ENCODE measurements around the gene DDX25.

DDX25 gene

DNA sequence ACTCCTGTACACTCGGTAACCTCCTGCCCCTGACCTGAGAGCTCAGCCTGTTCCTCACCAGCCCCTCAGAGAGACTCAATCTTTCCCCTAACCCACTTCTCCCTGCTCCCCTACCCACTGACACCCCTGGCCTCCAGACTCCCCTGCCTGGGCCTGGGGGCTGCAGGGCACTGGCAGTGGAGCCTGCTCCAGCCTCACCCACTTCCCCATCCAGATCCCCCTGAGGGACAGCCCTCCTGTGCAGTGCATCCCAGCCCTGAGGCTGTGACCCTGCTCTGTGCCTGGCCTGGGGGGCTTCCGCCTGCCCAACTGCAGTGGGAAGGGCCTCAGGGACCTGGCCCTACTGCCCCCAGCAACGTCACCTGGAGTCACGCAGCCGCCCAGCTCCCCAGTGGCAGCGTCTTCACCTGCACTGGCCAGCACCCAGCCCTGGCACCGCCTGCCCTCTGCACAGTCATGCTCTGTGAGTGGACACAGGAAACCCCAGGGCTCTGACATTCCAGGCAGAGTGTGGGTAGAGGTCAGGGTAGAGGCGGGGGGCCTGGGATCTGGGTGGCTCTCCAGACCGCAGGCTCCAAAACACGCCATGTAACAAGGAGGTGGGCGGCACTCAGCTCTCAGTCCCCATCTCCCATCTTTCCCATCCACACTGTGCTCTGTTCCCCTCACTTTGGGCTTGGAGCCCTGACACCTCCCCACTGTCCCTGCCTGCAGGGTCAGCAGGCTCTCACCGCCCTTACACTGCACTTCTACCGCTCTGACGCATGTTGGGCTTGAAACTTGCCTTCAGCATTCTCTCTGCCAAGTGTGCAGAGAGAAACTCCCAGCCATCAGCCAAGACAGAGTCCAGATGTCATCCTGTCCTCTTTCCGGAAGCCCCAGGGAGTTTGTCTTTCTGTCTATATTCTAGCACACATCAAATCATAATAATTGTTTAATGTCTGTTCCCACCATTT is 46.7 kb downstream of the DDX25 start:
- no peak for DNase-seq

DNA sequence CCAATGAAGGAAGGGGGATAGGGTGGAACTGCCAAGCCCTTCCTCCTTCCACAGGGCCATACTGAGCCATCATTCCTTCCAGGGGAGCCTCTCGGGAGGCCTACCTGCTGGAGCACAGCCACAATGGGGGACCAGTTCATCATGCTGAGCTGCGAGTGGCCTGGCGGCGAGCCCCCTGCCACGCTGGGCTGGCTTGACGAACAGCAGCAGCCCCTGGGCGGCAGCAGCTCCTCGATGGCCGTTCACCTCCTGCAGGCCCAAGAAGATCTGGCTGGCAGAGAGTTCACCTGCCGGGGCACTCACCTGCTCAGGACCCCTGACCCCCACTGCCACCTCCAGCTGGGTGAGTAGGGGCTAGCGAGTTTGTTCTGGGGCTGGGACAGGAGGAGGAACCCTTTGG is 47.4 kb downstream of the DDX25 start:
- no peak for DNase-seq

DNA sequence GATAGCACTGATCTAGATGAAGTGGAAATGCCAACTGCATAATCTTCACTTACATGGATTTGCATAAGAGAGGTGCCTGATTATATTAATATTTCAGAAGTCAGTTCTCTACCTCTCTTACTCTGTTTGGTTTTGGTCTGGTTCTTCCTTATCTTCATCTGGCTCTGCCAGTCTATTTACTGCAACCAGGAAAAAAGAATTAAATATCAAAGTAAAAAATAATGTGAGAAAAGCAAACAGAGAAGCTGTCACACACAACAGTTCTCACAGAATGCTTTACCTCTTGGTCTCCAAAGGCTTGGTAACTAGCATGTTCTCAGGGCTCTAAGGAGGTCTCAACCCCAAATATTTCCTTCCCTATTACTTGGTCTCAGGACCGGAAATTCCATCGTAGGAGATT is 48.3 kb downstream of the DDX25 start:
- no peak for DNase-seq

DNA sequence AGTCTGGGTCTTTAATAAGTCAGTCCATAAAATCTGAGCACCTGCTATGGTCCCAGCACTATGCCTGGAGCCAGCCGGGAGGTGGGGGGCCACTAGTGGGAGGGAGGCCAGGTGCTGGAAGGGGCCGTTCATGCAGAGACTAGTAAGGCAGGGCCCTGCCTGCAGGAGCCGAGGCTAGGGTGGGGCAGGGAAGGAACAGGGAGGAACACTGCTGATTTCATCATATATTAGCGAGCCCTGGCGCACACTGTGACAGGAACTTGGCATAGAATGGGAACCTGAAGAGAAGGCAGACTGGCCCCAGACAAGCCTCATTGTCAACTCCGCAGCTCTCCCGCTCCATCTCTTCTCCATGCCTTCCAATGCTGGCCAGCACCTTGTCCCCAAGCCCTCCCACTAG is 48.7 kb downstream of the DDX25 start:
- no peak for DNase-seq

DNA sequence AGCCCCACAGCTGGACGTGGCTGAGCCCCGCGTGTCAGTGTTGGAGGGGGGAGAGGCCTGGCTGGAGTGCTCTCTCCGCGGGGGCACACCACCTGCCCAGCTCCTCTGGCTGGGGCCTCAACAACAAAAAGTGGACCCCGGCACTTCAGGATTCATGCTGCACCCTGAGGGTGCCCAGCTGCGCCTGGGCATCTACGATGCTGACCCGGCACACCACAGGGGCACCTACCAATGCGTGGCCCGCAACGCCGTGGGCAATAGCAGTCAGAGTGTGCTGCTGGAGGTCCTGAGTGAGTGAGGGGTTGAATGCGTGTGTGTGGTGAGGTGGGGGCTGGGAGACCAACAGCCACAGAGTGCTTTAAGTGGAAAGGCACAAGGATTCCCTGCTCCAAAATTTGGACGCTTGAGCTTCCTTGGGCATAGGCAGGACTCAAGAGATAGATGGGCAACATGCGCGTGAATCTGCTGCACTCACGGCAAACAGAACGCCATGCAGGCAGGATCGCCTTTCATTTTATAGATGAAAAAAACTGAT is 49.2 kb downstream of the DDX25 start:
- no peak for DNase-seq

DNA sequence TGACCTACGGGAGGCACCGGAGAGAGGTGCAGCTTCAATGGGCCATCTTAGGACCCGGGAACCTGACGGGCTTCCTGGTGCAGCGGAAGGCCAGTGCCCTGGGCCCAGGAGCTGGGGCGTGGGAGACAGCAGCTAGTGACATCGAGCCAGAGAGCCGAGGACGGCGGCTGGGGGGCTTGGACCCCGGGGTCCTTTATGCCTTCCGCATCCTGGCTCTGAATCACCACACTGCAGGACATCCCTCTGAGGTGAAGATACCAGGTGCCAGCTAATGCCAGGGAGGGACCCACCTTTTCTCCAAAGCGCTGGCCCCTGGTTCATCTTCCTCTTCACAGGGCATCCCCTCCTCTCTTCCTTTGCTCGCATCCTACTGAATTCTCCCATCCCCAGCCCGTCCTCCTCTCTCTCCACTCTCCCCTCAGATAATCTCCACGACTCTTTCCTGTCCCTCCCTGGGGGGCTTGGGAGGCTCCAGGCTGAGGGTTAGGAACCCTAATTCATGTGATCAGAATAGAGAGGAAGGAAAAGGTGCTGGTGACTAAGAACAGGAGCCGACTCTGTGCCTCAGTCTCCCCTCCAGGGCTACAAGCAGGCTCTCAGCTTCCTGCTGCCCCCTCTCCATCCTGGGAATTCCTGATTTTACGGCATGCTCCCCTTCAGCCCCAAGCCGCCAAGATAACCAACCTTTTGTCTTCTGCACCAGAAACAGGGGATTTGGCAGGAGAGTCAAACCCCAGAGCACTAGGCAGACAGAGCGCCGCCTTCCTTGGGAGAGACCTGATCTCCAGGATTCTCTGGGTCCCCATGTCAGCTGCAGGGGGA is 50.0 kb downstream of the DDX25 start:
- DNase-seq: no peak

DNA sequence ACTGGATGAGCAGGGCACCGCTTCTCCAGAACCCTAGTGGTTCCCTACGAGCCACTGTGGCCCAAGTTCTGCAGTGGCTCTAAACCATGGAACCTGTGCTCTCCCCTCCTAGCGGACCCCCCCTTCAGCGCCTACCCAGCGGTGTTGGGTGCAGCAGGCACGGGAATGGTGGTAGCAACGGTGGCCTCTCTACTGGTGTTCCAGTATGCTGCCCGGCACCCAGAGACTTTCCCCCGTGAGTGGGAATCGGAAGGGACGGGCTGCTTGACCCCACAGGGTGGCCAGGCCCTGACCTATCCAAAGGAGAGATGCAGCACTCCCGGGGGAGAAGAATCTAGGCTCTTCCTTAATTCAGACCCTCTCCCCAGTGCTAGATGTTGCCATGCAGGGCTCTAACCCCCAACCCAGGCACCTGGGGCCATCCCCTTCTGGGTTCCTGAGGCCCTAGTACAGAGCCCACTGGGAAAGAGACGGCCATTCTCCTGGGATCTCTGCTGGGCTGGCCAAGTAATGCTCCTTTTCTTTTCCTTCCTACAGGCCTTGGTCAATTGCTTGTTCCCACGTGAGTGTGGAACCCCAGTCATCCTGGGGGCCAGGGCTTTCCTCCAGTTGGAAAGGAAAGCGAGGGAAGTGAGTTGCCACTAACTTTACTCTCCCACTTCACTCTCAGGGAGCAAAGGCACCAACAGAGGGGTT is 50.8 kb downstream of the DDX25 start:
- DNase-seq: no peak

DNA sequence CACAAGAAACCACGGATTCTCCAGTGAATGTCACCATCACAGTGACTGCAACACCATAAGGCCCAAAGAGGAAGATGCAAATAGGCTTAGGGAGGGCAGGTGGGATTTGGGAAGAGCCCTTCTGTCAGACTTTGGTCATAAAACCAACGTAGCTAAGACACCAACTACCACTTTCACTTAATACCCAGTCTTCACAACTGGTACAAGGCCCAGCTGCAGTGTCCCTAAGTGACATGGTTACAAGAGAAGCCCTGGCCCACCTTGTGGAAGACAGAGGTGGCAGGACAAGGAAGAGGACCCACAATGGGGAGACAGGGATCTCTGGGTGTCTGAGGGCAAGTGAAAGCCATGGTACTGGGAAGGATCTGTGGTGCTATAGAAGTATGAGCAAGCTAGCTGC is 51.5 kb downstream of the DDX25 start:
- no peak for DNase-seq

DNA sequence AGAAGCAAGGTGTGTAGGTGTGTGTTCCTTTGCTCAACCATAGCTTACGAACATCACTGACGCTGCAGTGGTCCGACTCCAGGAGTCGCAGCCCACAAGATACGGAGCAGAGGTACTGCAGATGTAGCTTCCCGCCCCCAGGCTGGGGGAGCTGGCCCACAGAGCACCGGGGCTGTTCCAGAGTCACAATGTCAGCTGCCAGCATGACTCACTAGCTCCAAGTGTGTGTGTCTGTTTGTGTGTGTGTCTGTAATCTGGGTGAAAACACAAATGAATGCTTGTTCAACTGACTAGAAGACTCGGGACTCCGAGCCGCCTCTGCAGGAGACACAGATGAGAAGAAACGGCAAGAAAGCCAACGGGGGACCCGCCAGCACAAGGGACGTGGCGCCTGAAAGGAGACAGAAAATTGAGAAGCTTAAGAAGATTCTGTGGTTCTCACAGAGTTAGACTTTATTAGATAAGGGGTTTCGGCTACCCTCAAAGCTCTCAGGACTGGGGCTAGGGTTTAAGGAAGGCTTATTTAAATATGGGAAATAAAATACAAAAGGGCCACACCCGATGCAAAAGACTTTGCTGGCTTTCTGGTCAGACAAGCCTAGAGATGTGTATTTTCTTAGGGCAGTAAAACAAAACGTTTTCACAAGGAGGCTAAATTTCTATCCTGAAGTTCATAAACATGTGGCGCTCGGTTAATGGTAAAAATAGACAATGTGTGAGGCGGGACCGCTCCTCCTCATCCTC is 52.3 kb downstream of the DDX25 start:
- no peak for DNase-seq

DNA sequence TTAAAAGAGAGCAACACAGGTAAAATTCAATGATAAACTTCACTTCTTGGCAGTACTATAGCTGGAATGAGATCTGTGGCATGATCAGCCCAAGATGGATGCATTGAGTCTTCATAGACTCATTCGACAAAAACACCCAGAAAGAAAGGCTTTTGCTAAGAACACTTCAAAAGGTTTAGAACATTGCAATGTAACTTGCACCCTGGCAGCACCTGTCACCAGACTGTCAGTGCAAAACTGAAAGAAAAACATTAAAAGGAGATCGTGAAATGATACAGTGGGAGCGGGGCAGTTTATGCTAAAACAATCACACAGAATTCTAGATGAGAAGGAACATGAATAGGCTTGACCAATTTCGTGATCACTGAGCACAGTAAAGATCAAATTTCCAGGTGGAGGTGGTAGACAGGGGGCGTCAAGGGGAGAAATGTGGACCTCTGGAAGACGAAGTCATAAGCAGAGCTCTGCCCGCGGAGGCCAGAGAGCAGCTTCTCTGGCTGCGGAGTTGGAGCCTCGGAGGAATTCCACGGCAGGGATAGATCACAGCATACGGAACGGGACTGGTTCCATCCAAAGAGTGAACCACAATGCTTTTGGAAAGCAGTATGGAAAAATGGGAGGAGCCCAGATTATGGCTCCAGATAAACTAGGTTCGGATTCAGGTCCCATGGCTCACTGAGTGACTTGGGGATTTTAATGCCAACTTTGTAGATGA is 53.5 kb downstream of the DDX25 start:
- no peak for DNase-seq

DNA sequence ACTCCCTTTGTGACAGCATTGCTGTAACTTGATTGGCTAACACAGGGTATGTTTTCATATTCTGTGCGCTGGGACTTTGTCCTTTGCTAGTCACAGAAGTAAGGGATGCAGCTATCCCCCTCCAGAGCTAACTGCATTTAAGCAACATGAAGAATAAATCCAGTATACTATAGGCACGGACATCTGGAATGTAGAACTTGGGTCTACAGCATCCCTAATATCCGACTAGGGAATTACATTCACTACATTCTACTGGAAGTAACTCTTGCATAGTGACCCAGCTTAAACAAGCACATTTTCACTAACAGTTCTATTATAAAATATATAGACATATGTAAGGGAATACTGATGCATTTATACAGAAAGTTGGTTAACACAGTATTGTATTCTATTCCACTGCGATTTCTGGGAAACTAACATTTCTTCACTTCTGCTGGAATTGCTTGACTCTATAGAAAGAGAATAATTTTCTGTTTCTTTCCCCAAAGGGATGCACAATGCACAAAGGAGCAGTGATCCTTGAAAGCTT is 54.6 kb downstream of the DDX25 start:
- no peak for DNase-seq

DNA sequence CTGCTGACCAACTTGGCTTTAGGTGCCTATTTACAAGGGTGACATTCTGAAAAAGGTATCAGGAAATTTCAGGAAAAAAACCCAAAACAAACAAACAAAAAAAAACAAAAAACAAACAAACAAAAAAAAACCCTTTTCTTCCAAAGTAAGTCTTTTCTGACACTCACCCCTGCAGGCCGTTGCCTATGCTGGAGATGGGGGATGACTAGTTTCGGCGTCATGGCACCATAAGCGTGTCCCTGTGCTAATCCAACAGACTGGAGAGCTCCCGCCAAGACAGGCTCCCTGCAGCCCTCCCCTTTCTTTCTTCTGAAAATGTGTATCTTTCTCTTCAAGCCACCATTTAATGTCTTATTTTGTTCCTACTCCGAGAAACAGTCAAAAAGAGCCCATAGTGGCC is 55.2 kb downstream of the DDX25 start:
- no peak for DNase-seq

DNA sequence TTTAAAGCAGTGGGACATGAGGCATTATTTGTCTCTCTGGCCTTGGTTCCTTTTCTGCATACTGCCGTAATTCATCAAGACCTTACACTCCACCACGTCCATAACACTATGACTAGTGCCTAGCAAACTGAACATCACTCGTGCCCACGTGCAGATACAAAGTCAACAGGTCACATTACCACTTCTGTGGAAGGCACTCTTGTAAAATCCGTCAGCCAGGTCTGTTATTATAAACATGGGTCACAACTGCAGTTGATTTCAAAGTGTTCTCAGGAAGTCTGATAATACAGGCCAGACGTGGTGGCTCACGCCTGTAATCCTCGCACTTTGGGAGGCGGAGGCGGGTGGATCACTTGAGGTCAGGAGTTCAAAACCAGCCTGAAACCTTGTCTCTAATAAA is 55.6 kb downstream of the DDX25 start:
- no peak for DNase-seq

DNA sequence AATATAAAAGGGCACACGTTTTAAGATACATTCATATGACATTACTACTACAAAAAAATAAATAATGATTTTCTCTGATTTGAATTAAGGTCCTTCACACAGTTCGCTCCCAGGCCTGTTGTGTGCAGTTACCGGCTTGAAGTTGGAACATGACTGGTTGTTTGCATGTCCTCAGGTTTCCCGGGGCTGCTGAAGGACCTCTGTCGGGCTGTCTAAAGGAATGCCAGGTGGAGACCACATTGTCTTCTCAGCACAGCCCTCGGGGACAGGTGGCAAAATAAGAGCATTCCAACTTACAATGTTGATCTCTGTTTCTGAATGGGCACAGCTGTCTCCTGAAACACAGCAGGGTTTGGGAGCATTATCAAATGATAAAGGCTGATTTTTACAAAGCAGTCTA is 56.5 kb downstream of the DDX25 start:
- DNase-seq: no peak

DNA sequence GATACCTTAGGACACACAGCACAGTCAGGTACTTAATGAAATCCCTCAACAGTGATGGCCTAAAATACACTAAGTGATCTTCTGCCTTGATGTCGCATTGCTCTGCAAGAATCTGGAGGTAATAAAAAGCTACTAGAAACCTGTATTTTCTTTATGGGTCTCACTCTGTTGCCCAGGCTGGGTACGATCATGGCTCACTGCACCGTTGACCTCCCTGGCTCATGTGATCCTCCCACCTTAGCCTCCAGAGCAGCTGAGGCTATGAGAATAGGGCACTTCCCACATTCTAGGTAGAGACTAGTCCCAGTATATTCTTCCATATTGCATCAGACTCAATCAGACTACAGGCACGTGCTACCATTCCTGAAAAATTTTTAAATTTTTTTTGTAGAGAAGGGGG is 63.2 kb downstream of the DDX25 start:
- no peak for DNase-seq

DNA sequence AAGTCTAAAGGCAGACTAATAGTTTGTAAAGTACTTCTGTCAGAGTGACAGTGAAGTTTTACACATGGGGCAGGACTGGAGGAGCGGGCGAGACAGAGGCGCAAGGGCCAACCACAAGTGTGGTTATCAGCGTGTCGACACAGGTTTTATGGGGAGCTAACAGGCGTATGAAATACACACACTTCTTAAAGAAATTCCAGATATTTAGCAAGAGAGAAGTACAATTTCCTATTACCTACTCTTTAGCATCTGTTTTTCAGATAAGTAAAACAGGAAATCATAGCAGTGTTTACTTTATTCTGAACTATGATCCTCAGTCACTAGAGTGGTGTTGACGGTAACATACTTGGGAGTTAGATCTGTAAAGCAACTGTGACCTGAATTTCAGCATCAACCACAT is 64.0 kb downstream of the DDX25 start:
- DNase-seq: no peak

DNA sequence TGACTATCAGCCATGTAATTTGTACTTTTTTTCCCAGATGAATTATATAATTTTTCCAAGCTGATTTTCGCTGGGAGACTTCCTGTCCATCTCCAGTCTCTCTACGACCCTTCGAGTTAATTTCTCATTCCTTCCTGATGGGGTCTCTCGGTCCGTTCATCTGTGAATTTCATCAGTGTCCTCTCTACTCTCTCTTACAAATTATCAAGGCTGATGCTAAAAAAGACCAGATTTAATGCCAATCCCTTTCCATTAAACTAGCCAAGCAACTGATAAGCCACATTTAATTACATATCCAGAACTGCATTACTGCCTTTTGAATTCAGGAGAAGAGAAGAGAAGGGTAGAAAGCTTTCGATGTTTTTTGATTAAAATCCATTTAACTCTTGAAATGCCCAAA is 67.3 kb downstream of the DDX25 start:
- DNase-seq: no peak

DNA sequence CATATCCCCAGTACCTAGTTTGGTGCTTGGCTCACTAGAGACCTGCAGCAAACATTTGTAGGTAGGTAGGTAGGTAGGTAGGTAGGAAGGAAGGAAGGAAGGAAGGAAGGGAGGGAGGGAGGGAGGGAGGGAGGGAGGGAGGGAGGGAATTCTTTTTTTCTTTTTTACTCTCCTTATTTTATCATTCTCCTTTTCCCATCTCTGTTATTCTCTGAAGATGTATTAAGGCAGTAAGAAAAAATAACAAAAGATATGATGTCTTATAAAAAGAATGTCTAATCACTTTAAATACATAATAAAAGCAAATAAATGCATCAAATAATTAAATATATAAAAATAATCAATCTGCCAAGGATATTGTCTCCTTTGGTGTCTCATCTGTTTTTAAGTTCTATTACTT is 70.0 kb downstream of the DDX25 start:
- DNase-seq: no peak

DNA sequence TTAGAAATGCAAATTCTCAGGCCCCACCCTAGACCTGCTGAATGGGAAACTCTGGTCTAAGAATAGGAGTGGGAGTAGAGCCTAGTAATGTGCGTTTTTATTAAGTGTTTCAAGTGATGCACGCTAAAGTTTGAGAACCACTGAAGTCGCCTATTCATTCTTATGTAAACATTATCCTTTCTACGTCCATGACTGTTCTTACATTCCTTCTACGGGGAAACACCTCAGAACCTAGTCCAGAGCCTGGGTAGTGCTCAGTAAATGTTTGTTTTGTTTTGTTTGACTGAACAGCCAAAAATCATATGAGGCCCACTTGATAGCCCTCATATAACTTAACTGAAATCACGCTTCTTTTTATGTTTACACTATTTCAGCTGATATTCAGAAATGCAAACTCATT is 71.3 kb downstream of the DDX25 start:
- DNase-seq: no peak

DNA sequence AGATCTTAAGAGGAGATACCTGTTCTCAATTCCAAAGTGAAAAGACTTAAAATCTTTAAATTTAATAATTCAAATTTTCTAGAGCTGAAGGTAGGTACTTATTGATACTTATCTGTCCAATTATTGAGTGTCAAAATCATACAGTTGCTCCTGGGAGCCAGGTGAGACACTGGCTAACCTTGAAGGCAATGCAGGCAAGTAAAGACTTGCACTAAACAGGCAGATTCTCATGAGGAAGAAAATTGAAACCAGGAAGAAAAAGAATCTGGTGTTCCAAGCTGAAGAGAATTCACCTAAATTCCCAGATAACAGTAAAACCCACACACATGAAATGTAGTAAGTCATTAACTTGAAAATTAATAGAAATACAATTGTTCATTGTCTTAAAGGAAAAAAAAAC is 71.8 kb downstream of the DDX25 start:
- DNase-seq: no peak

DNA sequence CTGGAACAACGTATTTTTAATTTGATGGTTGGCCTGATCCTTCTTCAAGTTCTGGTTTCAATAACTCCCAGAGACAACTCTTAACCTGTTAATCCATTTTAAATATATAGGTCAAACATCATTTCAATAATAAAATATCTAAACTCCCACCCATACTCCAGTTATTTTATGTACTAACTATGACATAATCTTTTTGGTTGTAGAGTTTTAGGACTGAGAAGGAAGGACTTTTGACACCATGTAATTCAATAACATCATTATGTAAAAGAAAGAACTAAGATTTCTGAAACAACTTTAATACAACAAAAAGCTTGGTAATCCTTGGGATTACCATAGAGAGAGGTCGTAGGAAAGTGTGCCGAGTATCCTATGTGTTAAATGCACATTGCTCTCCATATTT is 73.0 kb downstream of the DDX25 start:
- no peak for DNase-seq
